ENCODE measurements around the gene NR2F6.
A peak's percentile ranks its signal among the peaks of the same experiment; 100 is the strongest.

DNA sequence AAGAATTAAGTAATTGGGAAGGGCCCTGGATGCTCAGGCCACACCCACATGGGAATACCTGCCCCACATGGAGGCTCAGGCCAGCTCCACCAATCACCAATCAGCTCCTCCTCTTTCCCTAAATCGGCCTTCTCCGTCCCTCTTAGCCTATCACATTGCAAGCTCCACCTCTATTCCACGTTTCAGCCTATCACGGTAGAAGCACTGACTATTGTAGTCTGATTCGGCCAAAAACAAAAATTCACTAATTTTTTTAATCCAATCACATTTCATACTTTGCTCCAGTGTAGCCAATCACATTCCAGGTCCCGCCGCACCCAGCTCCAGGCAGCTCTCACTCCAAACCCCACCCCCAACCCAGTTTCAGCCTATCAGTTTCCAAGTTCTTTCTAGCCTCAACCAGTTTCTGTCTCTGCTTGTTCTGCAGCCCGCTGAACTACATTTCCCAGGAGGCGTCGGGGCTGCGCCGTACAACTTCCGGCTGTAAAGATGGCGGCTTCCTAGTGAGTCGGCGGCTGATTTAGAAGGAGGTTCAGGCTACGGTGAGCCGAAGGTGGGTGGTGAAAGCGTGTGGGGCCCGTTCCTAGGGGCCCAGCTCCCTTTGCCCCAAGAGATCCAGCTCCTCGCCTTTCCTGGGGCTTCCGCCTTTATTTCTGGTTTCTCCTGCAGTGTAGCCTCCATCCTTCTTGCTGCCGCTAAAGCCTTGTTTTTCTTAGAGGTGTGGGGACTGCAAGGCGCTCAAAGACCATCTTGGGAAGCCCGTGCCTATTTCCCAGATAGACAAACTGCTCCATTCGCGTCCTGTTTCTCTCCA lies 21.5 kb upstream of the NR2F6 start, which contains the start of gene BABAM1:
- TF ChIP-seq, protein P1, sequence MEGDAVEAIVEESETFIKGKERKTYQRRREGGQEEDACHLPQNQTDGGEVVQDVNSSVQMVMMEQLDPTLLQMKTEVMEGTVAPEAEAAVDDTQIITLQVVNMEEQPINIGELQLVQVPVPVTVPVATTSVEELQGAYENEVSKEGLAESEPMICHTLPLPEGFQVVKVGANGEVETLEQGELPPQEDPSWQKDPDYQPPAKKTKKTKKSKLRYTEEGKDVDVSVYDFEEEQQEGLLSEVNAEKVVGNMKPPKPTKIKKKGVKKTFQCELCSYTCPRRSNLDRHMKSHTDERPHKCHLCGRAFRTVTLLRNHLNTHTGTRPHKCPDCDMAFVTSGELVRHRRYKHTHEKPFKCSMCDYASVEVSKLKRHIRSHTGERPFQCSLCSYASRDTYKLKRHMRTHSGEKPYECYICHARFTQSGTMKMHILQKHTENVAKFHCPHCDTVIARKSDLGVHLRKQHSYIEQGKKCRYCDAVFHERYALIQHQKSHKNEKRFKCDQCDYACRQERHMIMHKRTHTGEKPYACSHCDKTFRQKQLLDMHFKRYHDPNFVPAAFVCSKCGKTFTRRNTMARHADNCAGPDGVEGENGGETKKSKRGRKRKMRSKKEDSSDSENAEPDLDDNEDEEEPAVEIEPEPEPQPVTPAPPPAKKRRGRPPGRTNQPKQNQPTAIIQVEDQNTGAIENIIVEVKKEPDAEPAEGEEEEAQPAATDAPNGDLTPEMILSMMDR (IDR thresholded peaks at IDR 0.05; ENCODE audit: insufficient read depth, low read depth, low read length), result no peak
- TF ChIP-seq EZH2 (IDR thresholded peaks at IDR 0.05; ENCODE audit: insufficient read depth, low read length), result peak; percentile 95

Data from astrocyte (in vitro differentiated cells and primary cell).